GM19025 (cell line): ENCODE measurements around the gene FOXP1.

Experiments
- ATAC-seq: cut with Tn5 transposase; IDR thresholded peaks from one replicate; pipeline ENCODE4 v1.9.1; 2021; ENCODE audit warnings: mild to moderate bottlenecking, low read depth, moderate library complexity; ENCODE audit not compliant: unreplicated experiment

FOXP1 gene

GRCh38 chr3:71127052-71127831 is 456.3 kb downstream of the FOXP1 start:
- ATAC-seq = no peak

DNA sequence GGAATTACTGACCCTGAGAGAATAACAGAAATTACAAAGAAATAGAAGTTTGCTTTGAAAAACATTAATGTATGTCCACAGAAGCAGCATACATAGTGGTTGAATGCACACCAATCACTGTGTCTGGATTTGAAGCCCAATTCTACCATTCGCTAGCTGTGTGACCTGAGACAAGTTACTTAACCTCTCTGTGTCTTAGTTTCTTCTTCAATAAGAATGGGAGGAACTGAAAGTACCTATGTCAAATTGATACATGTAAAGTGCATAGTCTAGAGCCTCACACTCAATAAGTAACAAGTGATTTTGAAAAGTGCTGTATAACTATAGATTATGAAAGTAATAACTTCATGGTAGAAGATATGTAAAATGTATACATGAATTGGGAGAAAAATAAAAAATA is 457.8 kb downstream of the FOXP1 start:
- ATAC-seq = no peak

DNA sequence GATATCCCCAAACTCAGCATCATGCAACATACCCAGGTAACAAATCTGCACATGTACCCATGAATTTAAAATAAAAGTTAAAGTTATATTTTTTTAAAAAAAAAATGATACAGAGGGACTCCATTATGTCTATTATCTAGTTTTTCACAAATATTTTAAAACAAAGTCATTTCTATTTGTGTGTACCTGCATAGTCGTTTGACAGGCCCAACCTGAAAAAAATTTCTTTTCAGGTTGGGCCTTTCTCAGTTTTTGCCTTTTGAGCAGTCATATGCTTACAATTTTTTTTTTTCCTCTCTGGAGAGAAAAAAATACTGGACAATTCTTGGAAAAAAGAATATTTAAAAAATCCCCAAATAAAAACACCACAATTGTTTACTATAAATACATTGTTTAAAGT is 459.5 kb downstream of the FOXP1 start:
- ATAC-seq = no peak

- ATAC-seq = no peak
Observed at GRCh38 chr3:71122641-71123040, 460.9 kb downstream of the FOXP1 start.

GRCh38 chr3:71121429-71122167 is 461.9 kb downstream of the FOXP1 start:
- ATAC-seq = no peak

- ATAC-seq = no peak
Observed at GRCh38 chr3:71120012-71120411, 463.5 kb downstream of the FOXP1 start.

- ATAC-seq = no peak
Observed at GRCh38 chr3:71119171-71119570, 464.4 kb downstream of the FOXP1 start.

DNA sequence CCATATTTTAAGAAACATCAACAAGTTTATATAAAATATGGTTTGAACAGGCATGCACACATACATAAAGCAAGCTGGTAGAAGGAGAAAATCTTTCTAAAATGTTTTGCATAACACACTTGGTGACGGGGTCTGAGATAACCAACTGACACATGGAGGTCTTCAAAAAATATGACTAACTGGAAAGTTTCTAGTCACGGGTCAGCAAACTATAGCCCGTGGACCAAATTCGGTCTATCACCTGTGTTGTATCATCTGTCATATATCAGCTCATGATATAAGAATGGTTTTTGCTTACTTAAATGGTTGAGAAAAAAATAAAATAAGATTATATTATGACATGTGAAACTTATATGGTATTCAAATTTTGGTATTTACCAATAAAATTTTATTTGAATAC is 465.1 kb downstream of the FOXP1 start:
- ATAC-seq = no peak

DNA sequence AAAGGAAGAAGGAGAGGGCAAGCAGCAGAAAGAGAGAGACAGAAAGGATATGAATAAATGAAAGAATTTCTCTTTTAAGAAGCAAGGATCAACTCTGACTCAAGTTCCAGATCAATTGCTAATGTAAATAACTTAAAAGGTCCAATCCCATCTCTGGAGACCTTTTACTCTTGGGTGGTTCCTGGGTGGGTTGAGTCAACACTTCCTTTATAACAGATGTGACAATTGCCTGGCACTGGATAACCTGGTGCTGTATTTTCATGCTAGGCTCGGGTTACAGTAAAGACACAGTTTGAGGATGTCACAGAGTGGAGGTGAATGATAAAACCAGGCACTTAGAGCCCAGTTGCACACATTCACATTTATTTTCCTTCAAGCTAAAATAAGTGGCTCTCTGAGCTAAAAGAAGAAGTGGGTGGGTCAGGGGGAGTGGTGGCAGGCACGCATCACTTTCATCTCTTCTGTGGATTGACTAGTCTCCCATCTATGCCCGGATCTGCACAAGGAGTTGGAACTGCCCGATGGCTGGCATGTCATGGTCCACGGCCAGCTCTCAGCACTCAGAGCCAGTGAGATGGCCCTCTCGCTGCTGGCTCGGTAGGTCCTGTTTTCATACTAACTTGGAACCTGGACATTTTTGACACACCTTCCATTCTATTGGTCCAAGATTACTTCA is 465.8 kb downstream of the FOXP1 start:
- ATAC-seq = no peak

DNA sequence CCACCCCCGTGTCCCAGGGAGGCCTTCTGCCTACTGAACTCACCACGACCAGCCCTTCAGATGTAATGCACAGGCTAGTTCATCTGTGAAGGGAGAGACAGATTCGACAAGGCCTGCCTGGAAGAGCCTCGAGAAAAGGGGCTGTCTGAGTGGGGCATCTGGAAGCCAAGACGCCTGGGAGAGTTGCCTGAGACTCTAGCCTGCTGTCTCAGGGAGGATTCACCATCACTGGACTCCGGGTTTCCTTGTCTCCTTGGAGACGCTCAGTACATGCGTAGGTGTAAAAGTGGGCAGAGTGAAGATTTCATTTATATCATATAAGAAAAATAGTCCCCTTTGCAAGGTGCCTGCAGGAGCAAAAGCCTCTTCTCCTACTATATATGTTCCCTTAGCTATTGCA is 468.9 kb downstream of the FOXP1 start:
- ATAC-seq = no peak

DNA sequence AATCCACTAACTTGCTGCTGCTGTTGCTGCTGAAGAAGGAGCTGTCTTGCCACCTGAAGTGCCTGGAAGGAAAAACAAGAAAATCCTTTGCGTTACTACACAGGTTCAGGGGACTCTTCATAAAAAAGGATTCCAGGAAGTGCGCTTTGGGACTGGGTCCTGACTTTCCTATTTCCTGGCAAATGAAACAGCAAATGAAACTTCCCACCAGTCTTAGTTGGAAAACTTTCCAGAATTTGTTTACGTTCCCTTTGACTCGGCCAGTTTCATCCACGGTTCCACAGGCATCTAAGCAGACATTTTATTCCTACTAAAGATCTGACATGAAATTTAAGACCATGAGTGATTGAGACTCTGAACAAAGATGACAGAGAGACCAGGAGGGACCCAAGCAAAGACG is 471.0 kb downstream of the FOXP1 start:
- ATAC-seq = no peak

DNA sequence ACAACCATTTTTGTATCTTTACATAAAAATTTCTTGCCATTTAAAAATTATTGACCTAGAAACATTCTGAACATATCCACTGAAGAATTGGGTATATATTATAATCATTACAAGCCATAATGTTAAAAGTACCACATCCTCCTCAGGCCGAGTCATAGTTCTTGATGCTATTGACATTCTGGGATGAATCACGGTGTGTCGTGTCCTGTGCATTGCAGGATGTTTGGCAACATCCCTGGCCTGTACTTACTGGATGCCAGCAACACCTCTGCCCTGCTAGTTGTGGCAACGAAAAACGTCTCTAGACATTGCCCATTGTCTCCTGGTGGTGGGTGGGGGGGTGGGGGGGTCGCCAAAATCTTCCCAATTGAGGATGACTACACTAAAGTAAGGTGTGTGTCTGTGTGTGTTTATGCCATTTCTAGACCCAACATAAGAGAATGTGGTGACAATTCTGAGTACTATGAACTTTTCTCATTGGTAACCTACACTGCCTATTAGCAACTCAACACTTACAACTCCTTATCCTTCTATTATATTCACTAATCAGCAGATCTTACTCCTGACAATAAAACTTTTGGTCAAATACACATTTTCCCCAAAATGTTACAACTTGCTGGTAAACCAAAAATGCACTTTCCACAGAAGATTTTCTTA is 471.6 kb downstream of the FOXP1 start:
- ATAC-seq = no peak

- no peak for ATAC-seq
Observed at GRCh38 chr3:71110385-71111222, 472.9 kb downstream of the FOXP1 start.

GRCh38 chr3:71109977-71110285 is 473.6 kb downstream of the FOXP1 start:
- no peak for ATAC-seq

DNA sequence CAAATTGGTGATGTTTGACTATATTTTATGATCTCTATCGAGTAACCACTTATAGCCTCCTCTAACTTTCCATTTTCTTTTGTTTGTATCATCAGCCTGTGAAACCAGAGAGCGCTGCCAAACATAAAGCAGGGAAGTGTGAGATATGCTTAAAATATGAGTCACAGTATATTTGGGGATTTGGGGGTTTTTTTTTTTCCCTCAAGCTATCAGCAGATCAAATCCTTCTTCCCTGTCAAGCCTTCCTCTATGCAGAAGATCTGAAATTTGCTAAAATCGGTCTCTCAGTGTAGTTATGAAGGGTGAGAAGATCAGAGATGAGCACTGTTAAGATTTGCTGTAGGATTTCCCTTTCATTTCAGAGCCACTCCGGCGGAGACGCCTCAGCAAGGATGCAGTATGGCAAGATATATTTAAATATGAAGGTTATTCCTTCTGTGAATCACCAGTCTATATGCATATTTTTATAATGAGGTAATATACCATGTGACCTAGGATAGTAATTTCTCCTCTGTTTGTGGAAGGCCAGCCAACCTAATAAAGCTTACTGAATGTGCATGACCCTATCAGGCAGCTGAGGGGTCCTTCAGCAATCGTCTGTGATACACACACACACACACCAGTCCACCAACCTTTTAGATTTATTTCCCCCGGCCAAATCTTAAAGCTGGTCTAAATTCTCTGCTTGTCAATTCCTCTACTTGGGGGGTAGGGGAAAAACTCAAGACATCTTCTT is 474.1 kb downstream of the FOXP1 start:
- no peak for ATAC-seq

DNA sequence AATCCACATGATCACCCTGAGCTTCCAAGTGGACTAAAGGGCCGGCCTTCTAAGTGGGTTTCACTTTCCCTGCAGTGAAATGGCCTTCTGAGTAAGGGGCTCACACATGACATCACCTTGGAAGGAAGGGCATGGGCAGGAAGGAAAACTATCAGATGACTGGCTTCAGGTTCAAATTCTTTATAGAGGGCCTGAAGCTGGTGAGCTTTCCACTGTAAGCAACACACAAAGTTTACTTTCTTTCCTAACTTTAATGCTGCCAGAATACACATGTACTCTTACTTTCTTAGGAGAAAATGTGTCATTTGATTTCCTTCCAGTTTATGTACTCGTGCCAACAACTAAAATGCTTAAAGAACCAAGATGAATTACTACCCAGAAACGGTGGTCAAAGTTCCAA is 475.6 kb downstream of the FOXP1 start:
- ATAC-seq = no peak

DNA sequence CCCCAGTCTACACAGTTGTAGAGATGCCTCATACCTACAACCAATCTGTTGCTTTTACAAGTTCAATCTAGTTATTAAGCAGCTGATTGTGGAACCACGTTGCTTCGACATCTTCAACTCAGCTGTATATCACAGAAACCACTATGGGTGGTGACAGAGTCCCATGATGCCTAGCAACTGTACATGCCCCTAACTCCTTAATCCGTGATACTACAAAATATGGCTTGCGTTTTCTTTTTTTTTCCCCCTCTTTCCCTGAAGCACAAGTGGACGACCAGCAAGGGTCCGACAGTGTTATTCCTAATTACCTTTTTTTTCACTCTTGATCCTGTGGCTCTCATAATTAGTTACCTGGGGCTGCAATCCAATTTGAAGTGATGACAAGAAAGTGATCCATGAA is 478.6 kb downstream of the FOXP1 start:
- no peak for ATAC-seq

DNA sequence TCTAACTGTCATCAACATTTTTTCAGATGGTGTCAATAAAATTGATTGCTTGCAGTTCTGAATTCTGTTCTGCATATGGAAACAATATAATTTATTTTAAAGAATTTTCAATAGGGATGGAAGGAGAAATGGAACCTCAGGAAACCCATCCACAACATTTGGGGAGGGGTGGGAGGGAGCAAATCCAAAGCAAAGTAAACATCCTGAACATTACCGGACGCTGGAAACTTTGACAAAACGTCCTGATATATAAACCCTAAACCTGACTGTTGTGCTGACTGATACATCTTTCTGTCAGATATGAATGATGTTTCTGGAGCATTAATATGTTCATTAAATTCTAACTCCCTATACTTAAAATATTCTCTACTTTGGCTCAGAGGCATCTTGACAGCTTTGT is 479.0 kb downstream of the FOXP1 start:
- ATAC-seq = no peak

DNA sequence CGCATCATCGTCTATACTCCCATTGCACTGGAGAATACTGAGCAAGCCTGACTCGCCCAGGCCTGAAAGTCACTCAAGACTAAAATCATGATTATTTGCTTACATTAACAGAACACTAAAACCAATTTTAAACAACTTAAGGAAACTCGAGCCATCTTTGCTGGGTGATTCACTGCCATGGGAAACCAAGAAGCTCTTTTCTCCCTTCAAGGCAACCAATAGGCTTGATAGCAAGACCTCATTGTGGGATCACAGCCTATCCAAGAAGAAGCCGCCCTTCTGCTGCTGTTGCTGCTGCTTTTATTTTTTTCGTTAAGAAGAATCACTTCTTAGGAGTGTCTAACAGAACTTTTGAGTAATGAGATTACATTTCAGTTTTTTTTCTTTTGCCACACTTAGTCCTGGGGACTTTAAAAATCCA is 479.4 kb downstream of the FOXP1 start:
- no peak for ATAC-seq
